Thymus (tissue), 11 donors: ENCODE measurements around the gene PCDH11Y. TPM values are rescaled to one million over a fixed set of nuclear protein-coding genes. Genes with fewer than 3 reads are reported as not detected.
"Not testable (repeated sequence)": the region's sequence is repeated elsewhere in the genome, so short reads cannot be mapped to it uniquely, and the experiment has no call there.

Experiments used
- DNase-seq, 9 donors: peaks; one replicate each; pipeline ENCODE4 v3.0.0-alpha.2; 2013; ENCODE audit warnings: low spot score in 9 of 9, low read depth in 6 of 9, missing footprints in 1 of 9
- H3K27ac ChIP-seq, 2 donors: one replicate each; pipeline ENCODE4 v1.5.1; 2013; ENCODE audit warnings: control low read depth in 1 of 2, low read depth in 1 of 2, low read length in 1 of 2, mild to moderate bottlenecking in 1 of 2, moderate library complexity in 1 of 2
- H3K27me3 ChIP-seq, 2 donors: one replicate each; pipeline ENCODE4 v1.5.1; 2013; ENCODE audit warnings: low read length in 1 of 2; ENCODE audit not compliant: control insufficient read depth in 2 of 2, insufficient read depth in 1 of 2
- H3K36me3 ChIP-seq, 2 donors: one replicate each; pipeline ENCODE4 v1.5.1; 2013; ENCODE audit warnings: low read length in 1 of 2, mild to moderate bottlenecking in 1 of 2, moderate library complexity in 1 of 2; ENCODE audit not compliant: control insufficient read depth in 2 of 2, insufficient read depth in 2 of 2
- H3K4me1 ChIP-seq, 2 donors: one replicate each; pipeline ENCODE4 v1.5.1; 2013; ENCODE audit warnings: low read length in 2 of 2; ENCODE audit not compliant: control insufficient read depth in 2 of 2, insufficient read depth in 2 of 2
- H3K4me3 ChIP-seq, 2 donors: one replicate each; pipeline ENCODE4 v1.5.1; 2013; ENCODE audit warnings: low read length in 2 of 2, control low read depth in 1 of 2, mild to moderate bottlenecking in 1 of 2
- H3K9me3 ChIP-seq, 2 donors: one replicate each; pipeline ENCODE4 v1.5.1; 2013; ENCODE audit warnings: low read length in 1 of 2, mild to moderate bottlenecking in 1 of 2; ENCODE audit not compliant: control insufficient read depth in 2 of 2, insufficient read depth in 1 of 2
- WGBS: extraction: QIAGEN DNeasy Blood & Tissue Kit; methylation state at CpG from one replicate; pipeline ENCODE4 v1.1.7; 2013; 5-methylcytosine and 5-hydroxymethylcytosine counted together
- polyA plus RNA-seq: library from polyadenylated mRNA; stranded (reverse); fragments of 200-250 nt; gene quantifications from one replicate; pipeline ENCODE4 v1.2.3, GENCODE V29; 2013
- total RNA-seq: library from RNA; stranded (reverse); fragments of 120-200 nt; gene quantifications from one replicate; pipeline ENCODE4 v1.2.4, GENCODE V29; 2013
- donor health status: healthy.

PCDH11Y gene
- total and polyA plus RNA-seq, 2 donors: 0.02 TPM; not detected in 1

DNA sequence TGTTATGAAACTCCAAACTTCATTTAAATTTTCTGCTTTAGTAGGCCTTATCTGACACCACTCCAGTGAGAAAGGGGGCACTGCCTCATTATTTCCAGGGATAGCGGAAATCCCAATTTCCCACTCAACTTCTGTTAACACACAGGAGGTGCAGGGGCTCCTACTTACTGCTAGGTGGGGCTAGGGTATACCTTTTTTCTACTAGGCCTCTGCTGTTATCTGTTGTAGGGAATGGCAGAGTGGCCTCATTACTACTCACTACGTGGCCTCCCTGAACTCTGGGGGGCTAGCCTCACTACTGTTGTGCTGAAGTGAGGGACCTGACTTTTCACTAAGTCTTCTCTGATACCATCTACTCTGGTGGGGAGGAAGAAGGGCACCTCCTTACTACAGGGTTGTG is 215.0 kb downstream of the PCDH11Y start:
- not testable (repeated sequence) for H3K27me3 ChIP-seq, H3K36me3 ChIP-seq, H3K4me1 ChIP-seq, DNase-seq, H3K4me3 ChIP-seq, H3K9me3 ChIP-seq, H3K27ac ChIP-seq
- 59% methylated on average over 1 of the region's 2 CpGs for WGBS

DNA sequence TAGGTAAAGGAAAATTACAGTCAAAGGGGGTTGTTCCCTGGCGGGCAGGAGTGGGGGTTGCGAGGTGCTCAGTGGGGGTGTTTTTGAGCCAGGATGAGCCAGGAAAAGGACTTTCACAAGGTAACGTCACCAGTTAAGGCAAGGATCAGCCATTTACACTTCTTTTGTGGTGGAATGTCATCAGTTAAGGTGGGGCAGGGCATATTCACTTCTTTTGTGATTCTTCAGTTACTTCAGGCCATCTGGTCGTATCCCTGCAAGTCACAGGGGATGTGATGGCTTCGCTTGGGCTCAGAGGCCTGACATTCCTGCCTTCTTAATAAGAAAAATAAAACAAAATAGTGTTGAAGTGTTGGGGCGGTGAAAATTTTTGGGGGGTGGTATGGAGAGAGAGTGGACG is 324.8 kb downstream of the PCDH11Y start:
- not testable (repeated sequence) for H3K27ac ChIP-seq, H3K4me3 ChIP-seq, H3K36me3 ChIP-seq, DNase-seq, H3K4me1 ChIP-seq, H3K9me3 ChIP-seq, H3K27me3 ChIP-seq
- 89% methylated on average over 7 of the region's 7 CpGs for WGBS

- not testable (repeated sequence) for DNase-seq, H3K27ac ChIP-seq, H3K4me3 ChIP-seq, H3K36me3 ChIP-seq, H3K4me1 ChIP-seq, H3K27me3 ChIP-seq, H3K9me3 ChIP-seq
- 78% methylated on average over 3 of the region's 3 CpGs for WGBS
Observed at GRCh38 chrY:5342220-5342619, 342.1 kb downstream of the PCDH11Y start.

GRCh38 chrY:5543705-5544104 is 543.6 kb downstream of the PCDH11Y start:
- not testable (repeated sequence) for H3K4me1 ChIP-seq, H3K27me3 ChIP-seq, H3K36me3 ChIP-seq, DNase-seq, H3K9me3 ChIP-seq, H3K4me3 ChIP-seq, H3K27ac ChIP-seq

- not testable (repeated sequence) for H3K27ac ChIP-seq, H3K9me3 ChIP-seq, DNase-seq, H3K36me3 ChIP-seq, H3K27me3 ChIP-seq, H3K4me3 ChIP-seq, H3K4me1 ChIP-seq
- WGBS: 66% methylated on average over 2 of the region's 2 CpGs
Observed at GRCh38 chrY:5638589-5638988, 638.5 kb downstream of the PCDH11Y start.

- not testable (repeated sequence) for H3K4me3 ChIP-seq, H3K9me3 ChIP-seq, H3K27me3 ChIP-seq, DNase-seq, H3K36me3 ChIP-seq, H3K4me1 ChIP-seq, H3K27ac ChIP-seq
- WGBS: 94% methylated on average over 2 of the region's 2 CpGs
Observed at GRCh38 chrY:5679265-5679664, 679.2 kb downstream of the PCDH11Y start.

GRCh38 chrY:5708727-5709126 is 708.6 kb downstream of the PCDH11Y start:
- not testable (repeated sequence) for H3K27ac ChIP-seq, H3K4me3 ChIP-seq, DNase-seq, H3K36me3 ChIP-seq, H3K27me3 ChIP-seq, H3K9me3 ChIP-seq, H3K4me1 ChIP-seq
- 92% methylated on average over 5 of the region's 5 CpGs for WGBS

GRCh38 chrY:5709788-5710381 is 709.8 kb downstream of the PCDH11Y start:
- not testable (repeated sequence) for H3K27me3 ChIP-seq, H3K27ac ChIP-seq, H3K9me3 ChIP-seq, H3K4me3 ChIP-seq, DNase-seq, H3K4me1 ChIP-seq, H3K36me3 ChIP-seq
- 71% methylated on average over 1 of the region's 1 CpG for WGBS

GRCh38 chrY:5761403-5761802 is 761.3 kb downstream of the PCDH11Y start:
- H3K4me3 ChIP-seq, H3K36me3 ChIP-seq, H3K27ac ChIP-seq, DNase-seq, H3K4me1 ChIP-seq, H3K9me3 ChIP-seq, H3K27me3 ChIP-seq: not testable (repeated sequence)
- WGBS: 73% methylated on average over 2 of the region's 3 CpGs

- not testable (repeated sequence) for H3K27me3 ChIP-seq, DNase-seq, H3K36me3 ChIP-seq, H3K4me1 ChIP-seq, H3K27ac ChIP-seq, H3K4me3 ChIP-seq, H3K9me3 ChIP-seq
- WGBS: 100% methylated on average over 1 of the region's 1 CpG
Observed at GRCh38 chrY:5776485-5776884, 776.4 kb downstream of the PCDH11Y start.
